ENCODE results near the gene NAPB.
A peak's percentile ranks its signal among the peaks of the same experiment; 100 is the strongest.
"Not testable (repeated sequence)": the region's sequence is repeated elsewhere in the genome, so short reads cannot be mapped to it uniquely, and the experiment has no call there.

NAPB gene

GRCh38 chr20:23420943-23421931 is at the start of gene NAPB:
NAPB (minus strand) TSS chr20:23421488; CDS start chr20:23421402, 86 bp downstream.
- peak; percentile 78 to 92 (median 82) for DNase-seq (ENCODE audit: low read depth in 3 of 3)

- DNase-seq (ENCODE audit: low read depth in 3 of 3): not testable (repeated sequence)
Measured at GRCh38 chr20:23466961-23467360, 45.7 kb upstream of the NAPB start.

GRCh38 chr20:23461180-23461579 is 39.9 kb upstream of the NAPB start:
- DNase-seq (ENCODE audit: low read depth in 3 of 3): no peak

GRCh38 chr20:23459461-23460150 is 38.3 kb upstream of the NAPB start:
- DNase-seq (ENCODE audit: low read depth in 3 of 3): no peak

- DNase-seq (ENCODE audit: low read depth in 3 of 3): no peak
Measured at GRCh38 chr20:23456873-23457272, 35.6 kb upstream of the NAPB start.

- no peak for DNase-seq (ENCODE audit: low read depth in 3 of 3)
Measured at GRCh38 chr20:23456409-23456808, 35.1 kb upstream of the NAPB start.

GRCh38 chr20:23455639-23456038 is 34.4 kb upstream of the NAPB start:
- no peak for DNase-seq (ENCODE audit: low read depth in 3 of 3)

- DNase-seq (ENCODE audit: low read depth in 3 of 3): no peak
Measured at GRCh38 chr20:23454816-23455215, 33.5 kb upstream of the NAPB start.

- DNase-seq (ENCODE audit: low read depth in 3 of 3): no peak
Measured at GRCh38 chr20:23453549-23454543, 32.6 kb upstream of the NAPB start.

- DNase-seq (ENCODE audit: low read depth in 3 of 3): no peak
Measured at GRCh38 chr20:23452776-23453175, 31.5 kb upstream of the NAPB start, which contains the start of gene CST11. CST11 (minus strand) TSS chr20:23452876; CDS start chr20:23452811, 65 bp downstream.

- no peak for DNase-seq (ENCODE audit: low read depth in 3 of 3)
Measured at GRCh38 chr20:23451956-23452487, 30.7 kb upstream of the NAPB start.

- DNase-seq (ENCODE audit: low read depth in 3 of 3): no peak
Measured at GRCh38 chr20:23450877-23451276, 29.6 kb upstream of the NAPB start.

- no peak for DNase-seq (ENCODE audit: low read depth in 3 of 3)
Measured at GRCh38 chr20:23449421-23449820, 28.1 kb upstream of the NAPB start.

- no peak for DNase-seq (ENCODE audit: low read depth in 3 of 3)
Measured at GRCh38 chr20:23448167-23448566, 26.9 kb upstream of the NAPB start.

GRCh38 chr20:23446505-23446904 is 25.2 kb upstream of the NAPB start:
- DNase-seq (ENCODE audit: low read depth in 3 of 3): peak in 1 of 3 experiments; percentile 14

GRCh38 chr20:23445596-23446217 is 24.4 kb upstream of the NAPB start:
- DNase-seq (ENCODE audit: low read depth in 3 of 3): no peak

- DNase-seq (ENCODE audit: low read depth in 3 of 3): no peak
Measured at GRCh38 chr20:23444859-23445258, 23.6 kb upstream of the NAPB start.

GRCh38 chr20:23442436-23442835 is 21.1 kb upstream of the NAPB start:
- no peak for DNase-seq (ENCODE audit: low read depth in 3 of 3)

GRCh38 chr20:23441850-23442313 is 20.6 kb upstream of the NAPB start:
- peak; percentile 10 to 21 (median 21) for DNase-seq (ENCODE audit: low read depth in 3 of 3)

- no peak for DNase-seq (ENCODE audit: low read depth in 3 of 3)
Measured at GRCh38 chr20:23440004-23440403, 18.7 kb upstream of the NAPB start.

GRCh38 chr20:23438661-23439060 is 17.4 kb upstream of the NAPB start:
- DNase-seq (ENCODE audit: low read depth in 3 of 3): no peak
